HG03066 (cell line): ENCODE results near the gene PLAGL1.
"Not testable (repeated sequence)": the region's sequence is repeated elsewhere in the genome, so short reads cannot be mapped to it uniquely, and the experiment has no call there.

Source experiments
- ATAC-seq: cut with Tn5 transposase; IDR thresholded peaks from one replicate; pipeline ENCODE4 v1.9.1; 2021; ENCODE audit warnings: low read depth; ENCODE audit not compliant: unreplicated experiment

Gene PLAGL1

DNA sequence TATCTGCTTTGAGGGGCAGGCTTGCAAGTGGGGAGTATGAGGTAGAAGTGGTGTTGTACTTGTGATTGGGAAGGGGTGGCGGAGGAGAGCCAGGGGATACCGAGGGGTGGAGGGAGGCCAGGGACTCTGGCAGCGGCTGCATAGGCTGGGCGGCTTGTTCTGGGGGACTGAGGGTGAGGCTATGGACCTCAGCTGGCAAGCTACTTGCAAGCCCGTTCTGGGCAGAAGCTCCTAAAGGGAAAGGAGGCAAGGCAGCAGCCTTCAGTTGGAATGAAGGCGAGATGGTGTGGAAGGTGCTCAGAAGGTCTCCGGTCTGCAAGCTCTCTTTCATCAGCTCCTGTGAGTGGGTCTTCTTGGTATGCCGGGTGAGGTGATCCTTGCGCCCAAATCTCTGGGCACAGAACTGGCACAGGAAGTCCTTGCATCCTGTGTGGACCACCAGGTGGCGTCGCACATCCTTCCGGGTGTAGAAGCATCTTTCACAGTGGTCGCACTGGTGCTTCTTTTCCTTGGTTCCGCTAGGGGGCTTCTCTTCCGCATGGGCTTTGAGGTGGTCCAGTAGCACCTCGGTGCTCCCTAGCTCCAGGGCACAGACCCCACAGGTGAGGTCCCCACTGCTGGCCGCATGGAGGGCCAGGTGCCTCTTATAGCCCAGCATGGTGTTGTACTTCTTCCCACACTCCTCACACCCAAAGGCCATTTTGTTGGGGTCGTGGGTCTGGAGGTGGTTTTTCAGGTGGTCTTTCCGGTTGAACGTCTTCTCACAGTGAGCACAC is 66.0 kb downstream of the PLAGL1 start:
- no peak for ATAC-seq

DNA sequence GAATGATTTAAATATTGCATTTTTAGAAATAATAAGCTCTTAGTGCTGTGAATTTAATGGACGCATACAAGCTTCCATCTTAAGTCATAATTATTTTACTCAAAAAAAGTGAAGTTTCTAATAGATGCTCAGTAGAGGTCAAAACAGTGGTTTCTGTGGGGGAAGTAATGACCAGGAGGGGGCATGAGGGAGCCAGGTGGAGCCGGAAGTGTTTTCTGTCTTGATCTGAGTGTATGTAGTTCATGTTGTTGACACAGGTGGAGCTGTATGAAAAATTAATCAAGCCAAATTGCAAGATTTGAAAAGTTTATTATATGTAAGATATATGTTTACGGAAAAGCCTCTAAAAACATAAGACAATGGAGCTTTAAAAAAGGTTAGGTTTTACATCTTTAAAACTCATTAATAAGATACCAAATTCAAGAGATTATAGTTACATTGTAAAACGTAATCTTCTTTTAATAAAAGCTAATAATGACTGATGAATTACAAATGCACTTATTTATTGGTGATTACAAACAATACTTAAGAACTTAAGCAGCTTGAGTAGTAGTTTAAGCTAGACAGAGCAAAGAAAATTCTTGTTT is 68.0 kb downstream of the PLAGL1 start:
- ATAC-seq = peak; percentile 96

DNA sequence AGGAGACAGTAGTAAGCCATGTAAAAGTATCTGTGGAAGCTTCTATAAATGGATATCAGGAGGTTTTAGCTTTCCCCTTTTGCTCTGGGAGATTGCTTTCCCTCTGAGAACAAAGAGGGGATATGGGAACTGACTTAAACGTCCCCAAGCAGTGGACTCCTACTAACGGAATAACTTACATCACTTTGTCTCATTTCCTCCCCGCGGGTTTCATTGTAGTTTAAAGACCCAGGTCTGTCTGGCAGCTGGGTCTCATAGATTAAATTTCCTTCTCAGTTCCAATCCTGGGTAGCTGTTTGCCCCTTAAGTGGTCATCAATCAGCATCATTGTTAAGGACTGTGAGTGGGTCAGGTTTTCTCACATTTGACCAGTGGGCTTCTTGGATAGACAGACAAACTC is 68.7 kb downstream of the PLAGL1 start:
- no peak for ATAC-seq

DNA sequence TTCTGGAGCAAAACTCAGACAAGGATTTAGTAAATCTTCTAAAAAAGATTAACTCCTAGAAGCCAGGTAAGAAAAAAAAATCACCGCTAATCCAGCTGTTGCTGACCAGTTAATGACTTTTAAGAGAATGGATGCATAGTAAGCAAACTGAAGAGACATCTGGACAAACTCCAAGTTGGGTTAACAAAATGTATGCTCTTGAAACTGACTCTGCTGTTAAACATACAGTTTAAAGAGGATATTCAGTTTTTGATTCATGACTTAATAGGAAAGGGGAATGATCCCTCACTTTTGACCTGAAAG is 70.4 kb downstream of the PLAGL1 start:
- ATAC-seq = no peak

DNA sequence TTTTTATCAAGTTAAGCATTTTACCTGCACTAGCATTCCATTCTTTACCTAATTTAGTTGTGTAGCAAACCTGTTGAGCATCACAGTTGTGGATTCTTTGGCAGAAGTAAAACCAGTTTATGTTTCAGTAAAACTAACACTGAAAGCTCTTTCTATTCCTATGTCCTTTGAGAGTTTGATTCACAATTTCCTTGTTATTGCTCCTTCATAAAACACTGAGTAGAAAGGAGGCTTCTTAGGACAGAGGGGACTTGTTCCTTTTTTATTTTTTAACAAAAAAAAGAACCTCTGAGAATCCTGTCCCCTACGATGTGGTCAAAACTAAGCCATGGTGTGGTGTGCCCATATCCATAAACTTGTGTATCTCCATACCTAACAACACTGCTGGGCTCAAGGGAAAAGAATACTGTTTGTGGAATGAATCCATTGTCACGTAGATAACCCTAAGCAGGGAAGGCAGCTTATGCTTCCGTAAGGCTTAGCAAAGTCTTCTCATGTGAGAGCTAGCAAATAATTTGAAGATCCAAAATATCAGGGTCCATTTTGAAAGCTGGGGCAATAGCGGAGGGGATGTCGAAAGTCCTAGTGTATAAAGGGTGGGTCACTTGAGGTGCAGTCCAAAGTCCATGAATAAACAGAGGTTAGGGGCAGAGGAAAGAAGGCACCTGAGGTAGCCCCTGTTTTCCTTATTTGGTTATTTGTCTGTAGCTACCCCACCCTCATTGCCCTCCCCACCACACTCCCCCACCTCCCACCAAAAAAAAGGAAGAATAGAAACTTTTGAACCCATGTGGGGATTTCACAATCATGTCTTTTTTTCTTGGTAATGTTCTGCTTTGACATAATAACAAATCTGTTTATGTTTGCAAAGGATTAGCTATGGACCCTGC is 71.0 kb downstream of the PLAGL1 start:
- no peak for ATAC-seq

DNA sequence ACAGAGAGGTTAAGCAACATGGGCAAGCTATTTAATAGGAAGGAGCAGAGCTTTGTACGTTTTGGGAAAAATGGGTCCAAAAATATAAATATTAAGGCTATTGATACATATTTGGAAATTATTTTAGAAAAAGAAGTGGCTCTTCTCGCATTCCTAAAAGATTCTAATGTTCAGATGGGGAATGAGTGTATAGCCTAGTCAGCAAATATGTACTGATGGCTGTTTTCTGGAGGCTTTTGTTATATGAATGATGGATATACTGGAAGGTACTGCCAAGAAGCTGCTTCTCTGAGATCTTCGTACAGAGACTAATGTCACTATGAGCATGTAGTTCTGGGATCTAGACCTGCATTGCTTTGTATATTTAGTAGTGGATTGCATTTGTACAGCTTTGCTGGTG is 71.7 kb downstream of the PLAGL1 start:
- no peak for ATAC-seq

DNA sequence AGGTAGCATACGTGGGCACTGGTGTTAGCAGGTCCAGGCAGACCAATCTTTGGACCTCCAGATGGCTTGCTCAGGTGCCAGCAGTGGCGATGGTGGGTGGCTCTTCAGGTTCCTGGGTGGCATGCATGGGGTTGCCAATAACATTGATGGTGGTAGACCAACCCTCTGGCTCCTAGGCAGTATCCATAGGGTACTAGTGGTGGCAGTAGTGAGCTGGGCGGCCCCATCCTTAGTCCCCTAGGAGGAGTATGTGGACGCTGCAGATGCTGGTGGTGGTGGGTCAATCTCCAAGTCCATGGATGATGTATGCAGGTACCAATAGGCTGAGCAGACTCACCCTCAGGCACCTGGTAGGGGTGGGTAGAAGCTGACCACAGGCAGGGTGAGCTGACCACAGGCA is 73.2 kb downstream of the PLAGL1 start:
- no peak for ATAC-seq

DNA sequence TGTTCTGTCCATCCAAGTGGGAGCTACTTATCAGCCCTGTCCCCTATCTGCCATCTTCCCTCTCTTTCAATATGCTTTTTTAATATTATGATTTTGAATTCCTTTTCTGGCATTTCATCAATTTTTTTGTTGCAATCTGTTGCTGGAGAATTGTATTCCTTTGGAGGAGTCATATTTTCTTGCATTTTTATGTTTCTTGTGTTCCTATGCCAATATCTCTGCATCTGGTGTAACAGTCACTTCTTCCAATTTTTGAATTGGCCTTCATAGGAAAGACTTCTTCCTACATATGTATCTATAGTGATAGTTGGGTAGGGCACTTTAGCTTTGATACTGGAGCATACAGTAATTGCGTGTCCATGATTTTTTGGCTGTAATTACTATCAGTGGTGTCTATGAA is 73.7 kb downstream of the PLAGL1 start:
- ATAC-seq = no peak

DNA sequence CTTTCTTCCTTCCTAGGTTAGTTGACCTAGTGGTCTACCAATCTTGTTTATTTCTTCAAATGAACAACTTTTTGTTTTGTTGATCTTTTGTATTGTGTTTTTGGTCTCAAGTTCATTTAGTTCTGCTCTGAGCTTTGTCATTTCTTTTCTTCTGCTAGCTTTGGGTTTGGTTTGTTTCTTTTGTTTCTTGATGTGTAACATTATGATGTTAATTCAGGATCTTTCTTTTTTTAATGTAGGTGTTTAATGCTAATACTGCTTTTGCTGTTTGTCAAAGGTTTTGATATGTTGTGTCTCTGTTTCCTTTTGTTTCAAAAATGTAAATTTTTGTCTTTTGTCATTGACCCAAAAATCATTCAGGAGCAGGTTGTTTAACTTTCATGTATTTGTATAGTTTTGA is 78.1 kb downstream of the PLAGL1 start:
- no peak for ATAC-seq

DNA sequence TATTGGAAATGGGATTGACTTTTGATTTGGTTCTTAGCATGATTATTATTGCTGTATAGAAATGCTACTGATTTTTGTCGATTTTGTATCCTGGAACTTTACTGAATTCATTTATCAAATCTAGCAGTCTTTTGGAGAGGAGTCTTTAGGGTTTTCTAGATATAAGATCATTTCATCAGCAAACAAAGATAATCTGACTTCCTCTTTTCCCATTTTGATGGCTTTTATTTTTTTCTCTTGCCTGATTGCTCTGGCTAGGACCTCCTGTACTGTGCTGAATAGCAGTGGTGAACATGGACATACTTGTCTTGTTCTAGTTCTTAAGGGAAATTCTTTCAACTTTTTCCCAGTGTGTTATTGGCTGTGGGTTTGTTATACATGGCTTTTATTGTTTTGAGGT is 79.2 kb downstream of the PLAGL1 start:
- ATAC-seq = no peak

DNA sequence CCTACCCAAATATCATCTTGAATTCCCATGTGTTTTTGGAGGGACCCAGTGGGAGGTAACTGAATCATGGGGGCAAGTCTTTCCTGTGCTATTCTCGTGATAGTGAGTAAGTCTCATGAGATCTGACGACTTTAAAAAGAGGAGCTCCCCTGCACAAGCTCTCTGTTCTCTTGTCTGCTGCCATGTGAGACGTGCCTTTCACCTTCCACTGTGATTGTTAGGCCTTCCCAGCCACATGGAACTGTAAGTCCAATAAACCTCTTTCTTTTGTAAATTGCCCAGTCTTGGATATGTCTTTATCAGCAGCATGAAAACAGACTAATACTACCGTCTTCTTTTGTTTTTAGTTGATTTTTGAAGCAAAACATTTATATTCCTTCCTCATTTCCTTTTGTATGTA is 91.0 kb downstream of the PLAGL1 start:
- ATAC-seq = not testable (repeated sequence)

DNA sequence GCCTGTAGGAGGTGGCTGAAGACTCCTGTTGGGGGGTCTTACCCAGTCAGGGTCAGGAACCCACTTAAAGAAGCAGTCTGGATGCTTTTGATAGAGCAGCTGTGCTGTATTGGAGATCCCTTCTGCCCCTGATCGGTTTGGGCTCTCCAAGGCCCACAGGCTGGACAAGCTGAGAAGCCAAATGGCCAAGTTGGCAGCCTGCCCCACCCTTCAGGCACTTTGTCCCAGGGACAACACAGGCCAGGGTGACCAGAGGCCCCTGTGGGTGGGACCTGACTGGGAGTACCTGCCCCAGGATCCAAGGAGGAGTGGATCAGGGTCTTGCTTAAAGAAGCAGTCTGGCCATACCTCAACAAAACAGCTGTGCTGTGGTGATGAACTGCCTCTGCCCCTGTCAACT is 95.4 kb downstream of the PLAGL1 start:
- no peak for ATAC-seq

DNA sequence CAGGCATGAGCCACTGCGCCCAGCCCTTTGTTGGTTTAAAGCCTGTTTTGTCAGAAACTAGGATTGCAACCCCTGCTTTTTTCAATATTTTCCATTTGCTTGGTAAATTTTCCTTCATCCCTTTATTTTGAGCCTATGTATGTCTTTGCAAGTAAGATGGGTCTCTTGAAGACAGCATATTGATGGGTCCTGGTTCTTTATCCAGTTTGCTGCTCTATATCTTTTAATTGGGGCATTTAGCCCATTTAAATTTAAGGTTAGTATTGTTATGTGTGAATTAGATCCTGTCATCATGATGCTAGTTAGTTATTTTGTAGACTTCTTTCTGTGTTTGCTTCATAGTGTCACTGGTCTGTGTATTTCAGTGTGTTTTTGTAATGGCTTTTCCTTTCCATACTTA is 97.0 kb downstream of the PLAGL1 start:
- ATAC-seq = no peak

DNA sequence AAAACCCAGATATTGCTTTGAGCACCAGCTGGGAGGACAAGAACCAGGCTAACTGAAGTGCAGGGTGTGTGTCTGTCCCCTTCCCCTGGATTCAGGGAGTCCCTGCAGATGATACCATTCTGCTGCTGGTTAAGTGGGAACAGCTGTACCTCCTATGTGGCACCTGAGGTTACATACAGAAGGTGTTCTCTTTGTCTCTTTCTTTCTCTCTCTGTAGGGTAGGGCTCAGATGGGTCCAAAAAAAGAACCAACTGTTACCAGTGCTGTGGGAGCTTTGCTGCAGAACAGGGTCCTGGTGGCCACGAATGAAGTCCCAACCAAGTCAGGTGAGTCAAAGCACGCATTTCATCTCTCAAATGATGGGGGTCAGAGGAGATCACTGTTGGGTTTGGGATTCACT is 105.2 kb downstream of the PLAGL1 start:
- ATAC-seq = no peak

DNA sequence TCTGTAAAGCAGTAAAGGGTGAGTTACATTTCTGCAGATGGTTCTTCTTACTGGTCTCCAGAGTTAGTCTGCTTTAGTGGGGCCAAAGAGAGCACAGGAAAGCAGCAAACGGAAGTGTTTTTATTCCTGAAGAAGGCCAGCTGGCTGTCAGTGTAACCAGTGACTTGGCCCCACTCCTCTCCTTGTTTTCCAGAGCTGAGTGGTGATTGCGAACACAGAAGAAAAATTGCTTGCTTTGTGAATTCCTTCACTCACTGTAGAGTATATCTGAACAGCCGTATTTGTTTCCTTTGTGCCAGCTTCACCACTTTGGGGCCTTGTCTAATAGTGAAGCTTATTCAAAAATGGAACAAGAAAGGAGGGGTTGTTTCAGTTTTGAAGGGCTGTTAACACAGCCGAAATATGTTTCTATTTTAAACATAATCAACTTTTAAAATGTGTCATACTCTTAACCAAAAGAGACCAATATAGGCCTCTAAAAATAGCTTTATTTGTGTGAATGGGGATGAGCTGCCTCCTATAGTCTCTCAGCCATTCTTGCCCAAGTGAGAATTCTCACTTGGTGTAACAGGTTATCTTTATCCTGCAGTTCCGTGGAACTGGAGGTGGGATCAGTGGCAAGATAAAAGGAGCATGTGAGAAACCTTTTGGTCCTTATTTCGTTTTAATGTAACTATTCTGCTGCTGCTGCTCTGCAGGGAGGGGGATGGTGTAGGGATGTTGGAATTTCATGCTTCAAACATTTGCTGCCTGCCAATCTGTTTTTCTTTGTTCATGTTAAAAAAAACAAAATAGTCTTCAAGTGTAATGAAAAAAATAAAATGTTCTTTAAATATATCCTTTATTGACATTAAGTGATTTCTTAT is 105.9 kb downstream of the PLAGL1 start:
- peak; percentile 91 for ATAC-seq

DNA sequence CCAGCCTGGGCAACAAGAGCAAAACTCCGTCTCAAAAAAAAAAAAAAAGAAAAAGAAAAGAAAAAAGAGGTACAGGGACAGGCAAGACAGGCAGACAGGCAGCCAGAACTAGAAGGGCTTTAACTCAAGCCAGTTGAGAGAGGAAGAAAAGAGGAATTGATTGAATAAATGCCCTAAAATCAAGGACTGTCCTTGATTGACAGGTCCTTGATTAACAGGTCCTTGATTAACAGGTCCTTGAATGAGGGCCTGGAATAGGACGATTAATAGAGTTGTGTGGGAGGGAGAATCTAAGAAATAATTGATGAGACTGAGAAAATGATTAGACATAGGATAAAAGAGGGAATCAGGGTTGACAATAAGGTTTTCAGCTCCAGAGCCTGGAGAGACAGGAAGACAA is 107.7 kb downstream of the PLAGL1 start:
- no peak for ATAC-seq

DNA sequence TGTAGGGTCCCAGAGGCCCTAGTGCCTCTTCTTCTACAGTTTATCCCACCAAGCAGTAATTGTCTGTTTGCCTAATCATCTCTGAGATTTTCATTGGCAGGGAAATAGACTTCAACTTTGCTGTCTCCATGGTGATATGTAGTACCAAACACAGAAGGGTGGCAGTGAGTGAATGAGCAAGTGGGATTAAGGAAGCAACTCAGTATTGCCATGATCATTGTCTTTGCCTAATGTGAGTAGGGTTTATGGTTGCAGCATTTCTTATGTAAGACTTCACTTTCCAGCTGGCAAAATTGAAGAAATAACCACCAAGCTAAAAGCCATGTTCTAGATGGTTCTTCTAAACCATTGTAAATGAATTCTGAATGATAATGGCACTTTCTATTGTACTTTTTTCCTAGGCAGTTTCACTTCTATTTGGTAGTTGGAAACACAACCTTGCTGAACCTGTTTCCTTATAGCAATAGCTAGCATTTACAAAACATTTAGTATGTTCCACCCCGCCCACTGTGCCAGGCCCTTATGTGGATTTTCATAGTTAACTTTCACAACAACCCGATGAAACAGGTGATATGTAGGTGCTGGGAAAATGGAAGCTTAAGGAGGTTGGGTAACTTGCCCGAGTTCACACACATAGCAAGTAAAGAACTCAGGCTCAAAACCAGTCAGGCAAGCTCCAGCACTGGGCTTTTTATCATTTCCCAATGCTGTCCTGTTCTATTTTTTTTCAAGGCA is 111.8 kb downstream of the PLAGL1 start:
- no peak for ATAC-seq

DNA sequence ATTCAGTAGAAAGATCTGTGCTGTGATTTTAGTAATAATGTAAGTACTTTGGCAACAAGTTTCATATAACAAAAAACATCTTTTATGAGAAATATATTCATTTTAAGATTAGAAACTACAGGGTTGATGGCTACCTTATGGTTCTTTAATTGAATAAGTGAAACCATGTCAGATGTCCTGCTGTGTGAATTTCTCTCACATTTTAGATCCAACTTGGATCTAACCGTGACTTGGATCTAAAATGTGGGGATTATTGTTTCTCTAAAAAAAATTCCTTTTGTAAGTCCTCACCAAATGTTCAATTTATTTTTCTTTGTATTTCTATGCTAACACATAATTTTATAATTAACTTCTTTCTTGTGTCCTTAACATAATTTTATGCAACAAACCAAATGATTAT is 113.4 kb downstream of the PLAGL1 start:
- ATAC-seq = no peak
